ENCODE results near the gene LYPD5.

Gene LYPD5

GRCh38 chr19:43749898-43750297 is 52.3 kb downstream of the LYPD5 start:
- DNase-seq = no peak

DNA sequence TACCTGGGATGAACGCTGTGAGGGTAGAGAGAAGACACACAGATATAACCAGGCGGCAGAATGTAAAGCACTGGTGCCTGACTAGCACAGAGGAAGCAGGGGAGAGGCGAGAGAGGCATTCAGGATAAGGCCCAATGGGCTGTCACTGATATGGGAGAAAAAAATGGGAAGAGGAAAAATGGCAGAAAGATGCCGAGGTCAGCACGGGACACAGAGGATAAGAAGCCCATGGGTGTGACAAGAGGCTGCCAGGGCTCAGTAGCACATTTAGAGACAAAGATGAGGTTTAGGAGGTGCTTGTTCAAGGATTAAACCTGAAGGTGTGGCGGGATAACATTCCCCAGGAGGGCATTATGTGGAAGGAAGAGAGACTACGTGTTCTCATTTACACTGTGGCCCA is 53.1 kb downstream of the LYPD5 start:
- no peak for DNase-seq

- DNase-seq = no peak
Measured at GRCh38 chr19:43748685-43749084, 53.6 kb downstream of the LYPD5 start.

DNA sequence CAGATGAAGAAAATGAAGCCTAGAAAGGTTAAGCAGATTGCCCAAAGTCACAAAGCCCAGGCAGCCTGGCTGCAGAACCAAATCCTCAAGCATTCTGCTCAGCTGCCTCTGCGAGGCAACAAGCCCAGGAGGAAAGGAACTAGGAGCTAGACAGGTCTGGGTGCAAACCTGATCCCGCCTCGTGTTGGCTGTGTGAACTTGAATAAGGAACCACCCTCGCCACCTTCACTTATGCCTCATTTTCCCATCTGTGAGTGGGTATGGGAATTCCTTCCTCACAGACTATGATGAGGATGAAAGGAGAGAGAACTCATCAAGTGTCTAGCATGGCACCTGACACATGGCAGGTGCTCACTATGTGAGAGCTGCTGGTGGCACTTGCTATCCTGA is 54.0 kb downstream of the LYPD5 start:
- no peak for DNase-seq

DNA sequence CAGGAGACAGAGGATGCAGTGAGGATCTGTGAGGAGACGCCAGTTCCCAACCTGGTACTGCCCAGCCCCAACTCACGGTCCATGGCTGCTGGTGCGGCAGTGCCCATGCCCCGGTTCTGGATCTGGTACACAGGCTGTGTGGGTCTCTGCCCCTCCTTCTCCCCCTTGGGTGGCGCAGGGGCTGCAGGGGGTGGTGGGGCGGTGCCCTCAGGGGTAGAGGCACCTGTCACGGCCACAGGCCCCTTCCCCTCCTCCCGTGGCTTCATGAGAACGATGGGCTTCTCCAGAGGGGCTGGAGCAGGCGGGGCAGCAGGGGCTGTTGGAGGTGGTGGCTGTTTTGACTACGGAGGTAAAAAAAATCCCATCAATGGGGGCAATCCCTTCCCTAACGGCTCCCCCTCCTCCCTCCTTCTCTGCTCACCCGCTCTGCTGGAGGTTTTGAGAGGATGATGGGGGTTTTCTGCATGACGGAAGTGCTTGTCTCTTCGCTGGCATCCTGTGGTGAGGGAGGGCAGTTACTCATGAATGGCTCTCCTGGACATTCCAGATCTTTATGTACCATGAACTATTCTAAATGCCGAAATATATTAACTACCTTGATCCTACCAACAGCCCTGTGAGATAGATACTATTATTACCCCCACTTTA is 54.6 kb downstream of the LYPD5 start:
- DNase-seq = no peak
